GM12801 (cell line): ENCODE data around the gene STX4.

Source experiments
- CTCF ChIP-seq: IDR thresholded peaks from one replicate; pipeline ENCODE4 v1.5.1; 2011; ENCODE audit warnings: control low read depth; ENCODE audit not compliant: insufficient read length; ENCODE audit errors: extremely low read depth

Gene STX4

GRCh38 chr16:31020536-31020935 is 12.8 kb upstream of the STX4 start:
- no peak for TF ChIP-seq CTCF

GRCh38 chr16:31022544-31023251 is 10.7 kb upstream of the STX4 start:
- no peak for TF ChIP-seq CTCF

GRCh38 chr16:31023252-31023602 is 10.1 kb upstream of the STX4 start:
- TF ChIP-seq CTCF = no peak

- TF ChIP-seq CTCF = no peak
Measured at GRCh38 chr16:31023627-31024226, 9.6 kb upstream of the STX4 start.

GRCh38 chr16:31025339-31025738 is 8.0 kb upstream of the STX4 start:
- TF ChIP-seq CTCF = no peak

- no peak for TF ChIP-seq CTCF
Measured at GRCh38 chr16:31029272-31029671, 4.1 kb upstream of the STX4 start.

GRCh38 chr16:31031276-31031675 is 2.1 kb upstream of the STX4 start:
- TF ChIP-seq CTCF = no peak
